ENCODE results near the gene RNF151. TPM values are rescaled to one million over a fixed set of nuclear protein-coding genes. Genes with fewer than 3 reads are reported as not detected.

The RNF151 gene
- total RNA-seq, 6 experiments from 2014 or later: not detected

Other genes starting within 250 kb of the RNF151 start
- gene NME3, start 195.3 kb upstream of the RNF151 start, total RNA-seq (2021; fragmentation: NEBNext Ultra II Directional; extraction: Animal tissue kit (Norgen Biotek cat#: 25700)): 10 to 100 TPM; 28.2 to 61.0 (median 31.3) TPM
- 10 to 100 TPM; 11.4 to 16.1 (median 12.3) TPM for gene EME2, start 194.0 kb upstream of the RNF151 start, total RNA-seq (2021; fragmentation: NEBNext Ultra II Directional; extraction: Animal tissue kit (Norgen Biotek cat#: 25700))
- 100 to 1,000 TPM; 122 to 161 (median 132) TPM for gene MRPS34, start 193.7 kb upstream of the RNF151 start, total RNA-seq (2021; fragmentation: NEBNext Ultra II Directional; extraction: Animal tissue kit (Norgen Biotek cat#: 25700))
- gene SPSB3, start 184.3 kb upstream of the RNF151 start, total RNA-seq (2021; fragmentation: NEBNext Ultra II Directional; extraction: Animal tissue kit (Norgen Biotek cat#: 25700)): 10 to 100 TPM; 12.3 to 15.8 (median 13.9) TPM
- 10 to 100 TPM; 41.5 to 53.8 (median 43.5) TPM for gene NUBP2, start 183.9 kb upstream of the RNF151 start, total RNA-seq (2021; fragmentation: NEBNext Ultra II Directional; extraction: Animal tissue kit (Norgen Biotek cat#: 25700))
- not detected for gene IGFALS, start 173.2 kb upstream of the RNF151 start, total RNA-seq (2021; fragmentation: NEBNext Ultra II Directional; extraction: Animal tissue kit (Norgen Biotek cat#: 25700))
- 10 to 100 TPM; 34.2 to 55.3 (median 38.7) TPM for gene HAGH, start 140.0 kb upstream of the RNF151 start, total RNA-seq (2021; fragmentation: NEBNext Ultra II Directional; extraction: Animal tissue kit (Norgen Biotek cat#: 25700))
- gene FAHD1, start 139.7 kb upstream of the RNF151 start, total RNA-seq (2021; fragmentation: NEBNext Ultra II Directional; extraction: Animal tissue kit (Norgen Biotek cat#: 25700)): 10 to 100 TPM; 29.4 to 40.7 (median 31.2) TPM
- gene MEIOB, start 94.7 kb upstream of the RNF151 start, total RNA-seq (2021; fragmentation: NEBNext Ultra II Directional; extraction: Animal tissue kit (Norgen Biotek cat#: 25700)): not detected
- gene HS3ST6, start 48.4 kb upstream of the RNF151 start, total RNA-seq (2021; fragmentation: NEBNext Ultra II Directional; extraction: Animal tissue kit (Norgen Biotek cat#: 25700)): not detected
- 10 to 100 TPM; 21.0 to 27.4 (median 22.7) TPM for gene MSRB1, start 23.7 kb upstream of the RNF151 start, total RNA-seq (2021; fragmentation: NEBNext Ultra II Directional; extraction: Animal tissue kit (Norgen Biotek cat#: 25700))
- gene RPL3L, start 12.2 kb upstream of the RNF151 start, total RNA-seq (2021; fragmentation: NEBNext Ultra II Directional; extraction: Animal tissue kit (Norgen Biotek cat#: 25700)): not detected
- 100 to 1,000 TPM; 146 to 190 (median 173) TPM for gene NDUFB10, start 7.3 kb upstream of the RNF151 start, total RNA-seq (2021; fragmentation: NEBNext Ultra II Directional; extraction: Animal tissue kit (Norgen Biotek cat#: 25700))
- gene RPS2, start 2.0 kb upstream of the RNF151 start, total RNA-seq (2021; fragmentation: NEBNext Ultra II Directional; extraction: Animal tissue kit (Norgen Biotek cat#: 25700)): 1,000 to 10,000 TPM; 2,281 to 2,831 (median 2,477) TPM
- gene TBL3, start 5.2 kb downstream of the RNF151 start, total RNA-seq (2021; fragmentation: NEBNext Ultra II Directional; extraction: Animal tissue kit (Norgen Biotek cat#: 25700)): 10 to 100 TPM; 42.4 to 47.3 (median 44.1) TPM
- under 1 TPM in 3 of 6 experiments, not detected in 3; 0.28 to 0.46 (median 0.45) TPM for gene NOXO1, start 14.6 kb downstream of the RNF151 start, total RNA-seq (2021; fragmentation: NEBNext Ultra II Directional; extraction: Animal tissue kit (Norgen Biotek cat#: 25700))
- 10 to 100 TPM; 28.8 to 45.5 (median 40.2) TPM for gene GFER, start 17.3 kb downstream of the RNF151 start, total RNA-seq (2021; fragmentation: NEBNext Ultra II Directional; extraction: Animal tissue kit (Norgen Biotek cat#: 25700))
- 1 to 10 TPM in 5 of 6 experiments, under 1 TPM in 1; 0.96 to 1.4 (median 1.2) TPM for gene SYNGR3, start 23.1 kb downstream of the RNF151 start, total RNA-seq (2021; fragmentation: NEBNext Ultra II Directional; extraction: Animal tissue kit (Norgen Biotek cat#: 25700))
- gene ZNF598, start 43.0 kb downstream of the RNF151 start, total RNA-seq (2021; fragmentation: NEBNext Ultra II Directional; extraction: Animal tissue kit (Norgen Biotek cat#: 25700)): 10 to 100 TPM; 37.1 to 48.1 (median 40.7) TPM
- gene NPW, start 52.9 kb downstream of the RNF151 start, total RNA-seq (2021; fragmentation: NEBNext Ultra II Directional; extraction: Animal tissue kit (Norgen Biotek cat#: 25700)): 1 to 10 TPM in 4 of 6 experiments, under 1 TPM in 2; 0.57 to 2.1 (median 1.4) TPM
- gene NHERF2, start 60.0 kb downstream of the RNF151 start, total RNA-seq (2021; fragmentation: NEBNext Ultra II Directional; extraction: Animal tissue kit (Norgen Biotek cat#: 25700)): 100 to 1,000 TPM; 140 to 177 (median 152) TPM
- 10 to 100 TPM; 23.7 to 31.5 (median 26.4) TPM for gene NTHL1, start 81.0 kb downstream of the RNF151 start, total RNA-seq (2021; fragmentation: NEBNext Ultra II Directional; extraction: Animal tissue kit (Norgen Biotek cat#: 25700))
- gene TSC2, start 81.1 kb downstream of the RNF151 start, total RNA-seq (2021; fragmentation: NEBNext Ultra II Directional; extraction: Animal tissue kit (Norgen Biotek cat#: 25700)): 10 to 100 TPM; 72.0 to 88.3 (median 83.2) TPM
- 100 to 1,000 TPM in 1 of 6 experiments, 10 to 100 TPM in 5; 77.9 to 118 (median 82.5) TPM for gene PKD1, start 169.0 kb downstream of the RNF151 start, total RNA-seq (2021; fragmentation: NEBNext Ultra II Directional; extraction: Animal tissue kit (Norgen Biotek cat#: 25700))
- gene RAB26, start 181.8 kb downstream of the RNF151 start, total RNA-seq (2021; fragmentation: NEBNext Ultra II Directional; extraction: Animal tissue kit (Norgen Biotek cat#: 25700)): 1 to 10 TPM in 1 of 6 experiments, under 1 TPM in 5; 0.31 to 1.2 (median 0.65) TPM
- 10 to 100 TPM; 81.4 to 88.3 (median 85.3) TPM for gene TRAF7, start 188.9 kb downstream of the RNF151 start, total RNA-seq (2021; fragmentation: NEBNext Ultra II Directional; extraction: Animal tissue kit (Norgen Biotek cat#: 25700))
- gene CASKIN1, start 229.7 kb downstream of the RNF151 start, total RNA-seq (2021; fragmentation: NEBNext Ultra II Directional; extraction: Animal tissue kit (Norgen Biotek cat#: 25700)): under 1 TPM; 0.06 to 0.56 (median 0.11) TPM
- 10 to 100 TPM; 32.7 to 39.4 (median 37.5) TPM for gene MLST8, start 238.6 kb downstream of the RNF151 start, total RNA-seq (2021; fragmentation: NEBNext Ultra II Directional; extraction: Animal tissue kit (Norgen Biotek cat#: 25700))
- 1 to 10 TPM; 1.1 to 2.6 (median 1.8) TPM for gene BRICD5, start 244.0 kb downstream of the RNF151 start, total RNA-seq (2021; fragmentation: NEBNext Ultra II Directional; extraction: Animal tissue kit (Norgen Biotek cat#: 25700))
- 10 to 100 TPM; 12.8 to 17.8 (median 15.1) TPM for gene PGP, start 248.0 kb downstream of the RNF151 start, total RNA-seq (2021; fragmentation: NEBNext Ultra II Directional; extraction: Animal tissue kit (Norgen Biotek cat#: 25700))

All from HFFc6 (cell line).